Stimulated activated CD8-positive, alpha-beta memory T cell treated with anti-CD3 and anti-CD28 coated beads, Interleukin-15, amount 100 ng/mL, for 24 hours (primary cell): Measurements from ENCODE around the gene TRIM69.
"Not testable (repeated sequence)": the region's sequence is repeated elsewhere in the genome, so short reads cannot be mapped to it uniquely, and the experiment has no call there.

Experiments
- DNase-seq: peaks from one replicate; pipeline ENCODE4 v3.0.0-alpha.2; 2020; ENCODE audit warnings: low read depth

Gene TRIM69

DNA sequence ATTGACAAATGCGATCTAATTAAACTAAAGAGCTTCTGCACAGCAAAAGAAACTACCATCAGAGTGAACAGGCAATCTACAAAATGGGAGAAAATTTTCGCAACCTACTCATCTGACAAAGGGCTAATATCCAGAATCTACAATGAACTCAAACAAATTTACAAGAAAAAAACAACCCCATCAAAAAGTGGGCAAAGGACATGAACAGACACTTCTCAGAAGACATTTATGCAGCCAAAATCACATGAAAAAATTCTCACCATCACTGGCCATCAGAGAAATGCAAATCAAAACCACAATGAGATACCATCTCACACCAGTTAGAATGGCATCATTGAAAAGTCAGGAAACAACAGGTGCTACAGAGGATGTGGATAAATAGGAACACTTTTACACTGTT, 7.1 kb downstream of the TRIM69 start:
- DNase-seq = not testable (repeated sequence)

- DNase-seq = no peak
These were observed 17.0 kb downstream of the TRIM69 start for GRCh38 chr15:44753345-44753744.

DNA sequence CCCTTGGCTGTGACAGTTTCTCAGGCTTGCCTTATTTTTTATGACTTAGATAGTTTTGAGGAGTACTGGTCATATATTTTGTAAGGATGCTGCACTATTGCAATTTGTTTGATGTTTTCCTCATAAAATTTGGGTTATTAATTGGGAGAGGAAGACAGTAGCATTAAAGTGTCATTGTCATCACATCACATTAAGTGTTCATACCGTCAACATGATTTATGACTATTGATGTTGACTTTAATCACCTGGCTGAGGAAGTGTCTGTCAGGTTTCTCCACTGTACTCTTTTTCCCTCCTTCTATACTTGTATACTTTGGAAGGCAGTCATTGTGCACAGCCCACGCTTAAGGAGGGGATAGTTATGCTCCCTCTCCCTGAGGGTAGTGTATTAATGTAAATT, 26.9 kb downstream of the TRIM69 start:
- DNase-seq = no peak

- DNase-seq = no peak
These were observed 27.5 kb downstream of the TRIM69 start for GRCh38 chr15:44763848-44764247.

DNA sequence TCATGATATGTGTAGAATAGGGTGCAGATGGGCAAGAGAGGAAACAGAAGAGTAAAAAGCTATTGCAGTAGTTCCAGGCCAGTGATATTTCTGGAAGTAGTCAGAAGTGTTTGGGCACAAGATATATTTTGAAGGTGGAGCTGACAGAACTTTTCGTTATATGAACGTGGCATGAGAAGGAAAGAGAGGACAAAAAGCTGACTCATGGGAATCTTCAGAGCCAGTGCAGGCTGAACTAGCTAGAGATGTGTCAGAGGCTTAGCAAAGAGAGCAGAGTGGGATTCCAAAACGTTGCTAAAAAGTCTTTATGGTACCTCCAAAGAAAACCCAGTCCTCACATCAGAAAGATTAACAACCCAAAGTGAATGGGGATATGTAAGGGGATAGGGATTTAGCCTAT, 28.7 kb downstream of the TRIM69 start:
- DNase-seq = no peak

DNA sequence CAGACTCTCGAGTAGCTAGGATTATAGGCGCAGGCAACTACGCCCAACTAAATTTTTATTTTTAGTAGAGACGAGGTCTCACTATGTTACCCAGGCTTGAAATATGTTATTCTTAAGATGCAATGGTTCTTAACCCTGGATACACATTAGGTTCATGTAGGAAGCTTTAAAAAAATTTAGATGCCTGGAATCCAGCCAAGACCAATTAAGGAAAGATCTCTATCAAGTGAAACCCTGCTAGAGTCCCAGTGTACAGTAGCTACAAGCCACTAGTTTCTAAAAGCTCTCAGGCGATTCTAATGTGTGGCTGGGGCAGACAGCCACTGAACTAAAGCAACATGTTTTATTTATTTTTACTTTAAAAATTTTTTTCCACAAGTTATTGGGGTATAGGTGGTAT, 33.2 kb downstream of the TRIM69 start:
- DNase-seq = no peak

GRCh38 chr15:44770715-44771114, 34.4 kb downstream of the TRIM69 start:
- not testable (repeated sequence) for DNase-seq

DNA sequence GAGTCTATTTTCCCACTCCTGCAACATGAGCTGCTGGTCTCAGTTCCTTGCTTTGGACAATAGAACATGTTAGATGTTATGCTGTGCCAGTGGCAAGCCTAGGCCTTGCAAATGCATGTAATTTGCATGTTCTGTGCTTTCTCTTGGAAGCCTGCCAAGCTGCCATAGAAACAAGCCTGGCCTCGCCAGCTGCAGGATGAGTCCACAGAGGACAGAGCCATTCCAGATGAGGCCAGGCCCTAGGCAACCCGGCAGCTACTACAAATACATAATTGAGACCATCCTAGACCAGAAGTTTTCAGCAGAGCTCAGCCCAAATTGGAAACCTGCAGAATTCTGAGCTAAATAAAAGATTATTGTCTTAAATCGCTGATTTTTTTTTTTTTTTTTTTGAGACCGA, 39.6 kb downstream of the TRIM69 start:
- DNase-seq = no peak

DNA sequence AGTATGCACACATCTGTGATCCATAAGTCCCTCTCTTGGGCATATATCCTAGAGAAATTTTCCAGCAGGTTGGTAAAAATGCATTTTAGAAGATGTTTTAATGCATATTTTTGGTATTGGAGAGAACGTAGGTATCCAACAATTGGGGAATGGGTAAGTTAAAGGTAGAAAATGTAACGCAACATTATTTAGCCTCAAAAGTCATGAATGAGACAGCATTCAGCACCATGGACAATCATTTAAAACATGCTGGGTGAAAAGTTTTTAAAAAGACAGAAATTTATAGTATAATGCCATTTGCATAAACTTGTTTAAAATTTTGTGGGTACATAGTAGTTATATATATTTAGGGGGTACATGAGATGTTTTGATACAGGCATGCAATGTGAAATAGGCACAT, 43.4 kb downstream of the TRIM69 start:
- no peak for DNase-seq

DNA sequence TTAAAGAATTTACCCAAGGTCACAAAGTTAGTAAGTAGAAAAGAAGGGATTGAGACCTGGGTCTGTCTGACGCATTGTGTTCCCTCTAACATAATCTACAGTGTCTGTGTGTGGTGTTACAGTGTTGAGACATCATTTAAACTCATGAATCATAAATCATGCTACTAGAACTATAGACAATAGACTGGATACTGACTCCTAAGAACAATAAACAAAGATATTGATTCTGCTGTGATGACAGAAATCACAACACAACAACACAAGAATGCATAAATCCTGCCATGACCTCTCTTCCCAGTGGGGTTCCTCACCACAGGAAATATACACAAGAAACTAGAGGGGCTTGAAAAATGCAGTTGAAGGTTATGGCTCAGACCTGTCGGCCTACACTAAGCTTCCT, 44.3 kb downstream of the TRIM69 start:
- no peak for DNase-seq

- no peak for DNase-seq
These were observed 44.9 kb downstream of the TRIM69 start for GRCh38 chr15:44781128-44781810.

DNA sequence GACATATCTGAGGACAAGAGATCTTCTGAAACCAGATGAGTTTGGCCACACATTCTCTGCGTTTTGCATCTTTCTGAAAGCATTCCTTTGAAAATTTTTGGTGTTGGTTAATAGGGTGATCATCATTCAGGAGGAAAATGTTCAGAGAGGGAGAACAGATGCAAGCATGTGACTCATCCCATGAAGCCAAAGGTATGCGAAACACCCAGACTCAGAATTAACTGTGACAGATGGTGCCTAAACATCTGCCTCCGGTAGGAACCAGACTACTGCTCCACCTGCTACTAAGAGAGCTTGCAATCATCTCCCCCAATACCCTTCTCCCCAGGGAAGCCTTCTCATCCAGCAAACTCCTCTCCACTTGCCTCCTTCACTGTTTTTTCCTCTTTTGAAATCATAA, 46.2 kb downstream of the TRIM69 start:
- DNase-seq = no peak

DNA sequence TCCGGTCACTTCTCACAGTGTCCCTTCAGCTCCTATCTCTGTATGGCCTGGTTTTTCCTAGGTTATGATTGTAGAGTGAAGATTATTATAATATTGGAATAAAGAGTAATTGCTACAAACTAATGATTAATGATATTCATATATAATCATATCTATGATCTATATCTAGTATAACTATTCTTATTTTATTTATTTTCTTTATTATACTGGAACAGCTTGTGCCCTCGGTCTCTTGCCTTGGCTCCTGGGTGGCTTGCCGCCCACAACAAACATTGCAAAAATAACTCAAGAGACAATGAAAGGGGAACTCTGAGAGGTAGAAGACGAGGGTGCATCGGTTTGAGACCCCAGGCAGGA, 48.6 kb downstream of the TRIM69 start:
- DNase-seq = not testable (repeated sequence)

- DNase-seq = no peak
These were observed 52.4 kb downstream of the TRIM69 start for GRCh38 chr15:44788748-44789147.

DNA sequence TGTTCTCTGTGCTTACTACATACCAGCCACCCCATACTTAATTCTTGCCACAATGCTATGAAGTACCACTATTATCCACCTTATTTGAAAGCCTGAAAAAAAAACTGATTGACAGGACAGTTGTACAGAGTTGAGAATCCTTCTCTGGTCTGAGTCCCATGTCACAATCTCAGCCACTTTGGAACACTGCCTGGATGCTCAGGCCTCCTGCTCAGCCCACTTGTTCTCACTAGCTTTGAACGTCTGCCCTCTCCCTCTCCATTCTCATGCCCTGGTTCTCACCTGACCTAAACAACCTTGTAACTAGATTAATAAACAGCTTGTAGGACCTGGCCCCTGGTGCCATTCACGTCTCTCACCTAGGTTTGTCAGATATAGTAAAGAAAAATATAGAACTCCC, 53.9 kb downstream of the TRIM69 start:
- DNase-seq = no peak

- DNase-seq = no peak
These were observed 54.3 kb downstream of the TRIM69 start for GRCh38 chr15:44790656-44791055.

GRCh38 chr15:44792715-44793114, 56.4 kb downstream of the TRIM69 start:
- DNase-seq = no peak

GRCh38 chr15:44794072-44794471, 57.7 kb downstream of the TRIM69 start:
- DNase-seq = no peak

- DNase-seq = no peak
These were observed 60.2 kb downstream of the TRIM69 start for GRCh38 chr15:44796508-44796907.

DNA sequence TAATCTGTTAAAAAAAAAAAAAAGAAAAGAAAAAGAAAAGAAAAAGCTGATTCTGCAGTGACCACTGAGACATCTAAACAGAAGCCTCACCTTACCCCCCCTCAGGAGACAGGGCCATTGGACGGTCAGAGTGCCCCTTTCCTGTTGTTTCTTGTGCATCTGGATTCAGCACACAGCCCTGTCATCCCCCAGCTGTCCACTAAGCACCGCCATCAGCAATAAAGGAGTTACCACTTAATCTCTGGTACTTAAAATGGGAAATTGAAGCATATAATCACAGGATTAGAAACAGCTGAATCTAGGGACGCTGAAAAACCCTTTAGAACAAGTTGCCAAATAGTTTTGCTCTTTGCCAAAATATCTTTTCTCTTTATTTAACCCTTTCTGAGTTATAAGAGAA, 62.5 kb downstream of the TRIM69 start:
- DNase-seq = no peak

DNA sequence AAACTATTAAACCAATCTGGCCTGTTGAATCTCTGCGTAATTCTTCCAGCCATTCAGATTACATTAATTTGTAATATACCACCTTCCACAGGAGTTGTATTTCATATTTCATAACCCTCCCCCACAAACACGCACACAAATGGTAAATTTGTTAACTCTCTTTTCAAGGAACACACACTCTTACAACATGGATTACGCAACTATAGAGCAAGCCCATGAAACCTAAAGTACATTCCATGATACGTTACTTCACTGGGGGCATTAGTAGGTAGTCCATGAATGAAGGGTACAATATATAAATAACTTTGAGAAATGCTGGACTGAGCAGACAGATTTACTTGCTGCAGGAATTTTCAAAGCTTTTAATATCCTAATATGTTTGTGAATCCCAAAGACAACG, 65.0 kb downstream of the TRIM69 start:
- DNase-seq = no peak

DNA sequence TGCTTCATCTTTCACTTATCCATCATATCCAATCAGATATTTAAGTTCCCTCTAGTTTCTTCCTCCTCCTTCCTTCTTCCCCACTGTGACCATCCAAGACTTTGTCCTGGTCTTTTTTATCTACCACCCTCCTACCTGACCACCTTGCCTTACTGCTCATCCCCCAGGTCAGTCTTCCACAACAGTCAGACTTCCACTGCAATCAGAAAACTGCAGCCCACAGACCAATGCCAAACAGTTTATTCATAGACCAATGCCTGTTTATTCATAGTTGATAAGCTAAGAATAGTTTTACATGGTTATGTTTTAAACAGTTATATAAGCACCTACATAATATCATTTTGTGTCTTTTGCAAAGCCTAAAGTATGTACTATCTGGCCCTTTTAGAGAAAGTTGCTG, 65.5 kb downstream of the TRIM69 start:
- no peak for DNase-seq

DNA sequence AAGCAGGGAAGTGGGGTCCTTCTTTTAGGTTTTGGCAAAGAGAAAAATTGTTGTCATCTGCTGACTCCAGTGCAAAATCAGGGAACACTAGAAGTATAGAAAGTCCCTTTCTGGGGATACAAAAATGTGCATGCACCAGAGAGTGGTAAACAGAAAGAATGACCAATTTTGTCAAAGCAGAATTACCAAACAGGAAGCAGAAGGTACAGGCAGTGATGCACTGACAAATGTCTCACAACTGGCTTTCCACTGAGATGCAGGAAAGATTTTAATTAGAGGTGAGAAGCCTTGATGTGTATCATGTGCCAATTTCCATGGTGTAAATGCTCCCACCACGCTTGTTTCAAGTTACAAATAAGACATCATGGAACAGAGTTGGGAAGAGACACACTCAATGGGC, 66.0 kb downstream of the TRIM69 start:
- no peak for DNase-seq

- DNase-seq = no peak
These were observed 68.1 kb downstream of the TRIM69 start for GRCh38 chr15:44804298-44805046.
